ENCODE measurements around the gene CPZ. TPM values are rescaled to one million over a fixed set of nuclear protein-coding genes. Genes with fewer than 3 reads are reported as not detected.

CPZ gene
- total RNA-seq, 2 experiments from 2014 or later: not detected

- no peak for DNase-seq
- ATAC-seq: no peak
- Mint-ChIP-seq H3K27me3 (no peaks in the 10 kb centered on the region), H3K36me3 (ENCODE audit: low read depth) (no peaks in the 10 kb centered on the region), H3K4me3 (no peak overlapping the region), H3K9me3 (ENCODE audit: low read depth) (no peaks in the 10 kb centered on the region), H3K4me1 (no peaks in the 10 kb centered on the region), H3K27ac (no peak overlapping the region)
- intact Hi-C loops (cut with DNase I, micrococcal nuclease): loop anchor here in 1 of 2 experiments (10.0 kb wide), 1 partner anchor 315 kb away; no protein-coding TSS in a partner anchor
- ChIA-PET CTCF (interaction anchor here (0.6 kb wide), 1 partner anchor 36 kb away, joined by 3 read pairs; no protein-coding TSS in a partner anchor), POLR2A (no interaction called here)
Observed at GRCh38 chr4:8600266-8600665, 7.7 kb downstream of the CPZ start.

- ChIA-PET CTCF (interaction anchor here (0.6 kb wide), 1 partner anchor 36 kb away, joined by 3 read pairs; no protein-coding TSS in a partner anchor), POLR2A (no interaction called here)
- DNase-seq (no peak), ATAC-seq (no peak)
- no peak overlapping the region for H3K27ac Mint-ChIP-seq
- no peaks in the 10 kb centered on the region for H3K9me3 Mint-ChIP-seq (ENCODE audit: low read depth)
- H3K4me3 Mint-ChIP-seq: no peak overlapping the region
- intact Hi-C loops (cut with DNase I, micrococcal nuclease): loop anchor here in 1 of 2 experiments (10.0 kb wide), 1 partner anchor 314 kb away; no protein-coding TSS in a partner anchor
- H3K27me3 Mint-ChIP-seq: no peaks in the 10 kb centered on the region
- H3K36me3 Mint-ChIP-seq (ENCODE audit: low read depth): no peaks in the 10 kb centered on the region
- H3K4me1 Mint-ChIP-seq: no peaks in the 10 kb centered on the region
Observed at GRCh38 chr4:8600686-8601085, 8.1 kb downstream of the CPZ start.

- ChIA-PET CTCF (no interaction called here), POLR2A (no interaction called here)
- Mint-ChIP-seq H3K4me1 (no peaks in the 10 kb centered on the region), H3K9me3 (ENCODE audit: low read depth) (no peaks in the 10 kb centered on the region), H3K27ac (no peak overlapping the region), H3K4me3 (no peak overlapping the region), H3K27me3 (no peaks in the 10 kb centered on the region), H3K36me3 (ENCODE audit: low read depth) (no peaks in the 10 kb centered on the region)
- intact Hi-C loops (cut with DNase I, micrococcal nuclease): loop anchor here in 1 of 2 experiments (10.0 kb wide), 1 partner anchor 314 kb away; no protein-coding TSS in a partner anchor
- no peak for DNase-seq
- no peak for ATAC-seq
Observed at GRCh38 chr4:8601086-8601485, 8.5 kb downstream of the CPZ start.

GRCh38 chr4:8601556-8601955 lies 9.0 kb downstream of the CPZ start:
- intact Hi-C loops (cut with DNase I, micrococcal nuclease): loop anchor here in 1 of 2 experiments (10.0 kb wide), 1 partner anchor 313 kb away; no protein-coding TSS in a partner anchor
- no peak overlapping the region for H3K4me3 Mint-ChIP-seq

GRCh38 chr4:8602686-8603430 lies 10.3 kb downstream of the CPZ start:
- Mint-ChIP-seq H3K4me3 (no peak overlapping the region), H3K27me3 (no peaks in the 10 kb centered on the region), H3K36me3 (ENCODE audit: low read depth) (no peaks in the 10 kb centered on the region), H3K4me1 (no peaks in the 10 kb centered on the region), H3K9me3 (ENCODE audit: low read depth) (no peaks in the 10 kb centered on the region), H3K27ac (no peak overlapping the region)
- ChIA-PET POLR2A (no interaction called here), CTCF (no interaction called here)
- ATAC-seq (no peak), DNase-seq (no peak)
- intact Hi-C loops (cut with DNase I, micrococcal nuclease): loop anchor here in 1 of 2 experiments (10.0 kb wide), 1 partner anchor 312 kb away; no protein-coding TSS in a partner anchor

More at GRCh38 chr4:8601556-8601955, 9.0 kb downstream of the CPZ start:
- H3K27ac Mint-ChIP-seq: no peak overlapping the region
- no peaks in the 10 kb centered on the region for H3K27me3 Mint-ChIP-seq
- ATAC-seq: no peak
- no peak for DNase-seq
- no peaks in the 10 kb centered on the region for H3K36me3 Mint-ChIP-seq (ENCODE audit: low read depth)
- no peaks in the 10 kb centered on the region for H3K9me3 Mint-ChIP-seq (ENCODE audit: low read depth)
- ChIA-PET CTCF (no interaction called here), POLR2A (no interaction called here)
- H3K4me1 Mint-ChIP-seq: no peaks in the 10 kb centered on the region

GRCh38 chr4:8603931-8604330 lies 11.4 kb downstream of the CPZ start:
- no peaks in the 10 kb centered on the region for H3K9me3 Mint-ChIP-seq (ENCODE audit: low read depth)
- H3K4me3 Mint-ChIP-seq: no peak overlapping the region
- H3K4me1 Mint-ChIP-seq: no peaks in the 10 kb centered on the region
- peaks cover 1% of the 10 kb centered on the region for H3K27me3 Mint-ChIP-seq
- ChIA-PET POLR2A (no interaction called here), CTCF (no interaction called here)
- no peak overlapping the region for H3K27ac Mint-ChIP-seq
- no peaks in the 10 kb centered on the region for H3K36me3 Mint-ChIP-seq (ENCODE audit: low read depth)
- ATAC-seq (no peak), DNase-seq (no peak)
- intact Hi-C loops (cut with DNase I, micrococcal nuclease): loop anchor here in 1 of 2 experiments (10.0 kb wide), 1 partner anchor 311 kb away; no protein-coding TSS in a partner anchor

- intact Hi-C loops (cut with DNase I, micrococcal nuclease): loop anchor here in 1 of 2 experiments (10.0 kb wide), 1 partner anchor 310 kb away; no protein-coding TSS in a partner anchor
- peaks cover 4% of the 10 kb centered on the region for H3K27me3 Mint-ChIP-seq
- CTCF ChIA-PET: no interaction called here
Observed at GRCh38 chr4:8605289-8605688, 12.7 kb downstream of the CPZ start.

GRCh38 chr4:8606476-8606875 lies 13.9 kb downstream of the CPZ start:
- intact Hi-C loops (cut with DNase I, micrococcal nuclease): loop anchor here in 1 of 2 experiments (10.0 kb wide), 1 partner anchor 308 kb away; no protein-coding TSS in a partner anchor
- DNase-seq: no peak
- Mint-ChIP-seq H3K9me3 (ENCODE audit: low read depth) (no peaks in the 10 kb centered on the region), H3K4me3 (no peak overlapping the region), H3K36me3 (ENCODE audit: low read depth) (no peaks in the 10 kb centered on the region), H3K4me1 (no peaks in the 10 kb centered on the region), H3K27ac (no peak overlapping the region), H3K27me3 (peaks cover 4% of the 10 kb centered on the region)
- ChIA-PET POLR2A (no interaction called here), CTCF (interaction anchor here (1.1 kb wide), 1 partner anchor 280 kb away, joined by 3 read pairs; no protein-coding TSS in a partner anchor)
- no peak for ATAC-seq

More at GRCh38 chr4:8605289-8605688, 12.7 kb downstream of the CPZ start:
- ATAC-seq (no peak), DNase-seq (no peak)
- no peak overlapping the region for H3K27ac Mint-ChIP-seq
- H3K36me3 Mint-ChIP-seq (ENCODE audit: low read depth): no peaks in the 10 kb centered on the region
- no peaks in the 10 kb centered on the region for H3K4me1 Mint-ChIP-seq
- H3K4me3 Mint-ChIP-seq: no peak overlapping the region
- POLR2A ChIA-PET: no interaction called here
- no peaks in the 10 kb centered on the region for H3K9me3 Mint-ChIP-seq (ENCODE audit: low read depth)

GRCh38 chr4:8606966-8607365 lies 14.4 kb downstream of the CPZ start:
- no peak for DNase-seq
- POLR2A ChIA-PET: no interaction called here
- CTCF ChIA-PET: interaction anchor here (0.6 to 1.1 kb wide), 6 partner anchors 13 to 385 kb away, joined by 3 to 6 read pairs (median 4); no protein-coding TSS in a partner anchor
- ATAC-seq: no peak
- H3K4me1 Mint-ChIP-seq: no peaks in the 10 kb centered on the region
- no peak overlapping the region for H3K4me3 Mint-ChIP-seq
- H3K9me3 Mint-ChIP-seq (ENCODE audit: low read depth): no peaks in the 10 kb centered on the region
- intact Hi-C loops (cut with DNase I, micrococcal nuclease): loop anchor here (1.0 to 10.0 kb wide), 2 partner anchors 308 to 311 kb away; no protein-coding TSS in a partner anchor
- no peaks in the 10 kb centered on the region for H3K36me3 Mint-ChIP-seq (ENCODE audit: low read depth)
- peaks cover 4% of the 10 kb centered on the region for H3K27me3 Mint-ChIP-seq
- no peak overlapping the region for H3K27ac Mint-ChIP-seq

GRCh38 chr4:8607603-8608481 lies 15.3 kb downstream of the CPZ start:
- Mint-ChIP-seq H3K27ac (no peak overlapping the region), H3K9me3 (ENCODE audit: low read depth) (no peaks in the 10 kb centered on the region), H3K36me3 (ENCODE audit: low read depth) (no peaks in the 10 kb centered on the region), H3K4me1 (no peaks in the 10 kb centered on the region), H3K27me3 (peaks cover 4% of the 10 kb centered on the region), H3K4me3 (no peak overlapping the region)
- ATAC-seq: no peak
- CTCF ChIA-PET: interaction anchor here (0.6 to 1.1 kb wide), 6 partner anchors 12 to 386 kb away, joined by 3 to 6 read pairs (median 4); no protein-coding TSS in a partner anchor
- peak; percentile 66 for DNase-seq
- intact Hi-C loops (cut with DNase I, micrococcal nuclease): loop anchor here (1.0 to 10.0 kb wide), 2 partner anchors 307 to 310 kb away; no protein-coding TSS in a partner anchor
- POLR2A ChIA-PET: no interaction called here

- ChIA-PET CTCF (no interaction called here), POLR2A (no interaction called here)
- Mint-ChIP-seq H3K36me3 (ENCODE audit: low read depth) (no peaks in the 10 kb centered on the region), H3K27me3 (peaks cover 4% of the 10 kb centered on the region), H3K4me1 (no peaks in the 10 kb centered on the region), H3K27ac (no peak overlapping the region), H3K9me3 (ENCODE audit: low read depth) (no peaks in the 10 kb centered on the region), H3K4me3 (no peak overlapping the region)
- no peak for ATAC-seq
- no peak for DNase-seq
- intact Hi-C loops (cut with DNase I, micrococcal nuclease): loop anchor here in 1 of 2 experiments (10.0 kb wide), 1 partner anchor 306 kb away; no protein-coding TSS in a partner anchor
Observed at GRCh38 chr4:8608714-8609391, 16.3 kb downstream of the CPZ start.

Measured in activated CD4-positive, alpha-beta T cell treated with anti-CD3 and anti-CD28 coated beads for 36 hours (primary cell).